ENCODE measurements around the gene DNTT. TPM values are rescaled to one million over a fixed set of nuclear protein-coding genes. Genes with fewer than 3 reads are reported as not detected.
A peak's percentile ranks its signal among the peaks of the same experiment; 100 is the strongest.

DNTT gene
- polyA plus RNA-seq, 1 donor (not counting 4 experiments of a cell fraction or from before 2014, with no cell fraction given), result not detected

DNA sequence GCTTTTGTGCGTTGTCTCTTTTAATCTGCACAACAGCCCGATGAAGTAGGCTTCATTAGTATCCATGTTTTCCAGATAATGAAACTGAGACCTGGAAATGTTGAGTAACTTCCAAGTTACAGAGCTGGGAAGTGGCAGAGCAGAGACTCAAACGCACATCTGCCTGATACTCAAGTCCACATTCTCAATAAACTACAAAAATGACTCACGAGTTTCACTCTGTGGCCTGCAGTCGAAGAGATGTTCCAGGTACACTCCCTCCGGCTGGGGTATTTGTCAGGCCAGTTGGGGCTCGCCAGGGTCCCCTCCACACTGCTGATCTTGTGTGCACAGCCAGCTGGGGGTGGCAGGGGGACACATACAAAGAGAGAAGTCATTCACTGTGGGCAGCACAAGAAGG is 72.2 kb downstream of the DNTT start:
- H3K27ac ChIP-seq (ENCODE audit: control insufficient read depth, insufficient read depth, low read length), result no peak overlapping the region
- peak; percentile 13 for FAIRE-seq

GRCh38 chr10:96377816-96378294 is 73.6 kb downstream of the DNTT start:
- Histone ChIP-seq H3K79me2 (ENCODE audit: control insufficient read depth, insufficient read depth, low read length) (no peaks in the 10 kb centered on the region), H3K4me2 (ENCODE audit: control insufficient read depth, extremely low read depth, insufficient read depth, low read depth, low read length) (no peak overlapping the region), H4K20me1 (ENCODE audit: control insufficient read depth, extremely low read depth, insufficient read depth, low read length) (no peaks in the 10 kb centered on the region), H3K9ac (ENCODE audit: control insufficient read depth, extremely low read depth, insufficient read depth, low read length) (no peak overlapping the region), H3K4me1 (ENCODE audit: control insufficient read depth, extremely low read depth, insufficient read depth, low read length) (peaks cover 7% of the 10 kb centered on the region), H3K4me3 (ENCODE audit: control insufficient read depth in 2 of 3, extremely low read depth in 1 of 3, insufficient read depth in 2 of 3, low read depth in 1 of 3, low read length in 3 of 3) (no peak overlapping the region), H3K27ac (ENCODE audit: control insufficient read depth, insufficient read depth, low read length) (no peak overlapping the region), H3K27me3 (ENCODE audit: control insufficient read depth, extremely low read depth, insufficient read depth, low read length) (peaks cover 9% of the 10 kb centered on the region), H3K36me3 (ENCODE audit: control insufficient read depth in 2 of 2, extremely low read depth in 1 of 2, insufficient read depth in 2 of 2, low read length in 2 of 2) (no peaks in the 10 kb centered on the region), H3K9me1 (ENCODE audit: control insufficient read depth, extremely low read depth, insufficient read depth, low read length) (no peaks in the 10 kb centered on the region), H3K9me3 (ENCODE audit: control insufficient read depth, low read depth, low read length) (no peaks in the 10 kb centered on the region), H2AFZ (ENCODE audit: control insufficient read depth, low read length) (no peak overlapping the region)
- TF ChIP-seq EZH2 (IDR thresholded peaks at IDR 0.05; ENCODE audit: low read length), result no peak
- TF ChIP-seq, protein P1, sequence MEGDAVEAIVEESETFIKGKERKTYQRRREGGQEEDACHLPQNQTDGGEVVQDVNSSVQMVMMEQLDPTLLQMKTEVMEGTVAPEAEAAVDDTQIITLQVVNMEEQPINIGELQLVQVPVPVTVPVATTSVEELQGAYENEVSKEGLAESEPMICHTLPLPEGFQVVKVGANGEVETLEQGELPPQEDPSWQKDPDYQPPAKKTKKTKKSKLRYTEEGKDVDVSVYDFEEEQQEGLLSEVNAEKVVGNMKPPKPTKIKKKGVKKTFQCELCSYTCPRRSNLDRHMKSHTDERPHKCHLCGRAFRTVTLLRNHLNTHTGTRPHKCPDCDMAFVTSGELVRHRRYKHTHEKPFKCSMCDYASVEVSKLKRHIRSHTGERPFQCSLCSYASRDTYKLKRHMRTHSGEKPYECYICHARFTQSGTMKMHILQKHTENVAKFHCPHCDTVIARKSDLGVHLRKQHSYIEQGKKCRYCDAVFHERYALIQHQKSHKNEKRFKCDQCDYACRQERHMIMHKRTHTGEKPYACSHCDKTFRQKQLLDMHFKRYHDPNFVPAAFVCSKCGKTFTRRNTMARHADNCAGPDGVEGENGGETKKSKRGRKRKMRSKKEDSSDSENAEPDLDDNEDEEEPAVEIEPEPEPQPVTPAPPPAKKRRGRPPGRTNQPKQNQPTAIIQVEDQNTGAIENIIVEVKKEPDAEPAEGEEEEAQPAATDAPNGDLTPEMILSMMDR (optimal IDR thresholded peaks at IDR 0.05 in 1 of 3, IDR thresholded peaks at IDR 0.05 in 1 of 3, conservative IDR thresholded peaks at IDR 0.05 in 1 of 3; ENCODE audit: extremely low read depth in 1 of 3, insufficient read depth in 2 of 3, low read length in 3 of 3), result no peak
- dilution Hi-C loops (cut with MboI; ENCODE audit: extremely low pct_ligation_motif_present, low sequenced_read_pairs), result no loop called here
- no peak for DNase-seq (ENCODE audit: low read depth, low spot score)
- no peak for FAIRE-seq

More for the DNA sequence above, 72.2 kb downstream of the DNTT start:
- H3K9me3 ChIP-seq (ENCODE audit: control insufficient read depth, low read depth, low read length), result no peaks in the 10 kb centered on the region
- H3K9ac ChIP-seq (ENCODE audit: control insufficient read depth, extremely low read depth, insufficient read depth, low read length), result no peak overlapping the region
- no peak for DNase-seq (ENCODE audit: low read depth, low spot score)
- no peaks in the 10 kb centered on the region for H4K20me1 ChIP-seq (ENCODE audit: control insufficient read depth, extremely low read depth, insufficient read depth, low read length)
- H3K27me3 ChIP-seq (ENCODE audit: control insufficient read depth, extremely low read depth, insufficient read depth, low read length), result peaks cover 9% of the 10 kb centered on the region
- H3K4me3 ChIP-seq (ENCODE audit: control insufficient read depth in 2 of 3, extremely low read depth in 1 of 3, insufficient read depth in 2 of 3, low read depth in 1 of 3, low read length in 3 of 3), result no peak overlapping the region
- H3K79me2 ChIP-seq (ENCODE audit: control insufficient read depth, insufficient read depth, low read length), result no peaks in the 10 kb centered on the region
- no peaks in the 10 kb centered on the region for H3K9me1 ChIP-seq (ENCODE audit: control insufficient read depth, extremely low read depth, insufficient read depth, low read length)
- H3K4me1 ChIP-seq (ENCODE audit: control insufficient read depth, extremely low read depth, insufficient read depth, low read length), result peaks cover 7% of the 10 kb centered on the region
- dilution Hi-C loops (cut with MboI; ENCODE audit: extremely low pct_ligation_motif_present, low sequenced_read_pairs), result no loop called here
- peak overlapping the region; percentile 5 for H3K4me2 ChIP-seq (ENCODE audit: control insufficient read depth, extremely low read depth, insufficient read depth, low read depth, low read length)
- no peak overlapping the region for H2AFZ ChIP-seq (ENCODE audit: control insufficient read depth, low read length)
- no peak for TF ChIP-seq EZH2 (IDR thresholded peaks at IDR 0.05; ENCODE audit: low read length)
- TF ChIP-seq, protein P1 (optimal IDR thresholded peaks at IDR 0.05 in 1 of 3, IDR thresholded peaks at IDR 0.05 in 1 of 3, conservative IDR thresholded peaks at IDR 0.05 in 1 of 3; ENCODE audit: extremely low read depth in 1 of 3, insufficient read depth in 2 of 3, low read length in 3 of 3), result no peak
- no peaks in the 10 kb centered on the region for H3K36me3 ChIP-seq (ENCODE audit: control insufficient read depth in 2 of 2, extremely low read depth in 1 of 2, insufficient read depth in 2 of 2, low read length in 2 of 2)
